ENCODE results near the gene PACS1. TPM values are rescaled to one million over a fixed set of nuclear protein-coding genes. Genes with fewer than 3 reads are reported as not detected.

Gene PACS1
- total and polyA plus RNA-seq, 7 experiments from 2014 or later, result 48.0 to 314 (median 210) TPM

DNA sequence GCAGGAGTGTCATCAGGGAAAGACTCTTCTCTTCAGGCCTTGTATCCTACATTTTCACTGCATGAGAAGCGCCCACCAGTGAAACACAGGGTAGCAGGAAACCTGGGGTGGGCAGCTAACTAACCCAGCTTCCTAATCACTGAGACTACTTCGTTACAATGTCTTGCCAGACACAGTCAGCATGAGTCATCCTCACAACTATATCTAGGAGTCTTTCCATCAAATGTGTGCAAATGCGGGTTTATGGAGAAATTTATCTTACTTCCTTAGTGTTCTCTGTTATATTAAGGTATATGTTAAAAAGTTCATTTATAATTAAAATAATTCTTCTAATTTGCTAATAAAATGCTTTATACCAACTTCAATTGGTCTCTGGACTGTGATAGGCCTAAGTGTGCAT, 118.5 kb downstream of the PACS1 start:
- no peaks in the 10 kb centered on the region for H3K4me1 ChIP-seq (ENCODE audit: control insufficient read depth in 2 of 2, insufficient read depth in 2 of 2, low read length in 2 of 2)
- H3K9me3 ChIP-seq (ENCODE audit: control insufficient read depth in 2 of 3, low read length in 3 of 3), result peaks cover 0 to 9% (median 0%) of the 10 kb centered on the region in 3 experiments
- ChIA-PET CTCF (no interaction called here), POLR2A (no interaction called here)
- H3K27ac ChIP-seq (ENCODE audit: low read depth, low read length), result no peak overlapping the region
- DNase-seq (no peak), ATAC-seq (no peak)
- no peaks in the 10 kb centered on the region for H3K27me3 Mint-ChIP-seq
- peaks cover 16 to 69% (median 55%) of the 10 kb centered on the region in 7 donors for H3K4me1 Mint-ChIP-seq
- H3K36me3 ChIP-seq (ENCODE audit: control insufficient read depth in 2 of 3, insufficient read depth in 3 of 3, low read length in 3 of 3), result peaks cover 0 to 51% (median 2%) of the 10 kb centered on the region in 3 experiments
- H3K4me3 ChIP-seq (ENCODE audit: low read length), result no peak overlapping the region
- H3K4me3 Mint-ChIP-seq, result no peak overlapping the region
- H3K36me3 Mint-ChIP-seq, result peaks cover 12 to 69% (median 39%) of the 10 kb centered on the region in 5 donors
- H3K9me3 Mint-ChIP-seq, result peaks cover 0 to 6% (median 0%) of the 10 kb centered on the region in 11 donors
- H3K27me3 ChIP-seq (ENCODE audit: control insufficient read depth in 2 of 2, insufficient read depth in 2 of 2, low read length in 2 of 2), result no peaks in the 10 kb centered on the region
- intact Hi-C loops (cut with micrococcal nuclease), result no loop called here
- H3K27ac Mint-ChIP-seq, result peak overlapping the region in 2 of 9 donors; percentile 0 to 5

DNA sequence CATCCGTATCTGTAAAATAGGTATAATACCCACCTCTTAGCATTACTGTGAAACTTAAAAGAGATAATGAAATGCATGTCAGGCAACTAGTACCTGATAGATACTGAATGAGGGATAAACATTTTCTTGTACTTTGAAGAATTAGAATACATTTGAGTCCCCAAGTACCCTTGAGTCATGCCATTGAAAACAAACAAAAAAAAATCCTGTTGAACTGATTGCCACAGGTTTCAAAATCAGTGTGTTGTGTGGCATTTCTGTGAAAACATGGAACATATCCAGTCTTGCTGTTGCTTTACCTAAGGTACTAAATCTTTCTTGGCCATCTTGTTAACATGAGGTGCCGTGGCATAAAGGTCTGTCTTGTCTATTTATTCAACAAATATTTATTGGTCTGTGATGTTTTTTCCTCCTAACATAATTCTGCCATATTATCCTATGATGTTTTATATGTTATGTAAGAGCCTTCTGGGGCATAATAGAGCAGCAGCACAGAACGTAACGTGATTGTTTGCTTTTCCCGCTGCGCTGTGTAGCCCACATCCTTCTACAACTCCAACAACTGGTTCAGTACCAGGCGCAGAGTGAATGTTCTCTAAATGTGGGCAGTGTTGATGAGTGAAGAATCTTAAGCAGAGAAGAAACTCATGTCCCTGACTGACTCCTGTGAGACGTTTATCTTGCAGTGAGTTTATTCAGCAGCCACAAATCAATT, 119.1 kb downstream of the PACS1 start:
- no peaks in the 10 kb centered on the region for H3K27me3 ChIP-seq (ENCODE audit: control insufficient read depth in 2 of 2, insufficient read depth in 2 of 2, low read length in 2 of 2)
- H3K36me3 ChIP-seq (ENCODE audit: control insufficient read depth in 2 of 3, insufficient read depth in 3 of 3, low read length in 3 of 3), result peaks cover 0 to 56% (median 5%) of the 10 kb centered on the region in 3 experiments
- POLR2A ChIA-PET, result no interaction called here
- no peak overlapping the region for H3K4me3 ChIP-seq (ENCODE audit: low read length)
- DNase-seq, result no peak
- no peak for ATAC-seq
- H3K9me3 Mint-ChIP-seq, result peaks cover 0 to 6% (median 0%) of the 10 kb centered on the region in 11 donors
- peak overlapping the region in 1 of 10 donors; percentile 5 for H3K4me3 Mint-ChIP-seq
- H3K36me3 Mint-ChIP-seq, result peaks cover 12 to 71% (median 39%) of the 10 kb centered on the region in 5 donors
- intact Hi-C loops (cut with micrococcal nuclease), result no loop called here
- peaks cover 0 to 9% (median 0%) of the 10 kb centered on the region in 3 experiments for H3K9me3 ChIP-seq (ENCODE audit: control insufficient read depth in 2 of 3, low read length in 3 of 3)
- no peaks in the 10 kb centered on the region for H3K4me1 ChIP-seq (ENCODE audit: control insufficient read depth in 2 of 2, insufficient read depth in 2 of 2, low read length in 2 of 2)
- peaks cover 16 to 64% (median 51%) of the 10 kb centered on the region in 7 donors for H3K4me1 Mint-ChIP-seq
- peak overlapping the region in 1 of 9 donors; percentile 40 for H3K27ac Mint-ChIP-seq
- CTCF ChIA-PET, result no interaction called here
- no peak overlapping the region for H3K27ac ChIP-seq (ENCODE audit: low read depth, low read length)
- H3K27me3 Mint-ChIP-seq, result no peaks in the 10 kb centered on the region

DNA sequence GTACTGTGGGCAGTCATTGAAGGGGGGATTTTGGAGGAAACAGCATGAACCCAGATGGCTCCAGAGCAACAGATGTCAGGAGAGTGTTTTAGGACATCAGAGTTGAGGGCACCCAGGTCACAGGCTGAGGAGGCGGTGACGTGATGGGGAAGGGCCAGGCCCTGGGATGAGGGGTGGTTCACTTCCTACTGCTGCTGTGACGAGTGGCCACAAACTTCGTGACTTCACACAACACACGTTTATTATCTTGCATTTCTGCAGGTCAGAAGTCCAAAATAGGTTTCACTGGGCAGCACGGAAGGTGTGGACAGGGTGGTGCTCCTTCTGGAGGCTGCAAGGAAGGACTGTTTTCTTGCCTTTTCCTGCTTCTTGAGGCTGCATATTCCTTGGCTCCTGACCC, 120.7 kb downstream of the PACS1 start:
- Histone ChIP-seq H3K27me3 (ENCODE audit: control insufficient read depth in 2 of 2, insufficient read depth in 2 of 2, low read length in 2 of 2) (no peaks in the 10 kb centered on the region), H3K4me1 (ENCODE audit: control insufficient read depth in 2 of 2, insufficient read depth in 2 of 2, low read length in 2 of 2) (no peaks in the 10 kb centered on the region), H3K27ac (ENCODE audit: low read depth, low read length) (no peak overlapping the region), H3K36me3 (ENCODE audit: control insufficient read depth in 2 of 3, insufficient read depth in 3 of 3, low read length in 3 of 3) (peaks cover 0 to 66% (median 15%) of the 10 kb centered on the region in 3 experiments), H3K4me3 (ENCODE audit: low read length) (no peak overlapping the region), H3K9me3 (ENCODE audit: control insufficient read depth in 2 of 3, low read length in 3 of 3) (peaks cover 0 to 9% (median 0%) of the 10 kb centered on the region in 3 experiments)
- H3K27me3 Mint-ChIP-seq, result no peaks in the 10 kb centered on the region
- H3K36me3 Mint-ChIP-seq, result peaks cover 12 to 68% (median 43%) of the 10 kb centered on the region in 5 donors
- peaks cover 8 to 52% (median 38%) of the 10 kb centered on the region in 7 donors for H3K4me1 Mint-ChIP-seq
- ATAC-seq, result no peak
- intact Hi-C loops (cut with micrococcal nuclease), result no loop called here
- DNase-seq, result no peak
- H3K27ac Mint-ChIP-seq, result peak overlapping the region in 3 of 9 donors; percentile 16 to 67 (median 17)
- H3K4me3 Mint-ChIP-seq, result no peak overlapping the region
- ChIA-PET POLR2A (no interaction called here), CTCF (no interaction called here)
- H3K9me3 Mint-ChIP-seq, result peaks cover 0 to 6% (median 0%) of the 10 kb centered on the region in 11 donors

DNA sequence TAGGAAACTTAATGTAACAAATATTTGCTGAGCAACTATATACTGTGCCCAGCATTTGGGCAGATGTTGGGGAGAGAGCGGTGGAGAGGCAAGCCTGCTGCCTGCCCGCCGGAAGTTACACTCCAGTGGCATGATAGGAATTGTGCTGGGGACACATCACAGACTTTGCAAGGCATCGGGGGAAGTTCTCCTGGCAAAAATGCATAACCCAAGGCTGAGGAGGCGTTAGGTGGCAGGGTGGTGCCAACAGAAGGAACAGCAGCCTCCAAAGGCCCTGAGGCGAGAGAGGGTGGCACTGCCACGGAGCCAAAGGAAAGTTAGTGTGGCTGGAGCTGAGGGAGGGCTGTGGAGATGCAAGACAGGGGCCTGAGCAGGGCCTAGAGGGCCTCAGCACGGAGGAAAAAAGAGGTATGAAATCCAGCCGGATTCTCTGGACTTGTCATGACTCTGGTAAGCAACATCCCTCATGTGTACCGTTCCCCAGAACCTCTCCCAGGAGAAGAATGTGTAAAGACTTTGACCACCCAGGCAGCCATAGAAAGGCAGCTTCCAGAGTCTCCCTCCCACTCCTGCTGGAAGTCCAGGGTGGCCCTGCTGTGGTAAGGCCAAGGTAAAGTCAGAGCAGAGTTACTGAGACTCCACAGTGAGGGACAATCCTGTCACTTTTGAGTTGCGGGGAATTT, 122.2 kb downstream of the PACS1 start:
- intact Hi-C loops (cut with micrococcal nuclease), result no loop called here
- peaks cover 6 to 40% (median 27%) of the 10 kb centered on the region in 7 donors for H3K4me1 Mint-ChIP-seq
- ChIA-PET CTCF (interaction anchor here (0.7 kb wide), 1 partner anchor 7 kb away, joined by 3 read pairs; no protein-coding TSS in a partner anchor), POLR2A (no interaction called here)
- no peak for DNase-seq
- no peak overlapping the region for H3K27ac ChIP-seq (ENCODE audit: low read depth, low read length)
- peaks cover 0 to 6% (median 0%) of the 10 kb centered on the region in 11 donors for H3K9me3 Mint-ChIP-seq
- no peak for ATAC-seq
- no peak overlapping the region for H3K4me3 ChIP-seq (ENCODE audit: low read length)
- no peaks in the 10 kb centered on the region for H3K27me3 Mint-ChIP-seq
- peaks cover 0 to 9% (median 0%) of the 10 kb centered on the region in 3 experiments for H3K9me3 ChIP-seq (ENCODE audit: control insufficient read depth in 2 of 3, low read length in 3 of 3)
- H3K27me3 ChIP-seq (ENCODE audit: control insufficient read depth in 2 of 2, insufficient read depth in 2 of 2, low read length in 2 of 2), result no peaks in the 10 kb centered on the region
- no peaks in the 10 kb centered on the region for H3K4me1 ChIP-seq (ENCODE audit: control insufficient read depth in 2 of 2, insufficient read depth in 2 of 2, low read length in 2 of 2)
- H3K4me3 Mint-ChIP-seq, result no peak overlapping the region
- peaks cover 12 to 65% (median 35%) of the 10 kb centered on the region in 5 donors for H3K36me3 Mint-ChIP-seq
- peak overlapping the region in 4 of 9 donors; percentile 19 to 82 (median 50) for H3K27ac Mint-ChIP-seq
- H3K36me3 ChIP-seq (ENCODE audit: control insufficient read depth in 2 of 3, insufficient read depth in 3 of 3, low read length in 3 of 3), result peaks cover 0 to 68% (median 22%) of the 10 kb centered on the region in 3 experiments

DNA sequence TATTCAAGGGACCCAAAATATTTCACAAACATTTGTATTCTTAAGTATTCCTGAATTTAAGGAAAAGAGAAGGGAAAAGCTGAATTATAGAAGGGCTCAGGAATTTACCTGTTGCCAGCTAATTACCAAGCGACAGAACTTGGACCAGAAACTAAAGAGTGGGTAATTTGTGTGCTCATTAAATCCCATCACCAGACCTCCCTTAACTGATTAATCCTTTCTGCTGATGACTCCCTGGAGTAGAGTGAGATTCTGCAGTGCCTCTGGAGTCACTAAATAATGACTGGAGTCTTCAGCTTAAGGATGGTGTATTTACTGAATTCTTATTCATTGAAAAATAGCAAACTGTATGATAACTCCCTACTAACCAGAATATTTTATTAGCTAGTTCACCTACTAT, 124.3 kb downstream of the PACS1 start:
- Histone ChIP-seq H3K4me1 (ENCODE audit: control insufficient read depth in 2 of 2, insufficient read depth in 2 of 2, low read length in 2 of 2) (no peaks in the 10 kb centered on the region), H3K36me3 (ENCODE audit: control insufficient read depth in 2 of 3, insufficient read depth in 3 of 3, low read length in 3 of 3) (peaks cover 6 to 75% (median 24%) of the 10 kb centered on the region in 3 experiments), H3K27me3 (ENCODE audit: control insufficient read depth in 2 of 2, insufficient read depth in 2 of 2, low read length in 2 of 2) (no peaks in the 10 kb centered on the region), H3K27ac (ENCODE audit: low read depth, low read length) (no peak overlapping the region), H3K9me3 (ENCODE audit: control insufficient read depth in 2 of 3, low read length in 3 of 3) (peaks cover 0 to 6% (median 0%) of the 10 kb centered on the region in 3 experiments), H3K4me3 (ENCODE audit: low read length) (no peak overlapping the region)
- no peak overlapping the region for H3K4me3 Mint-ChIP-seq
- no peaks in the 10 kb centered on the region for H3K27me3 Mint-ChIP-seq
- CTCF ChIA-PET, result interaction anchor here (0.6 to 1.6 kb wide), 3 partner anchors 59 to 425 kb away, joined by 3 to 4 read pairs (median 3); no protein-coding TSS in a partner anchor
- H3K36me3 Mint-ChIP-seq, result peaks cover 4 to 59% (median 26%) of the 10 kb centered on the region in 5 donors
- H3K9me3 Mint-ChIP-seq, result peaks cover 0 to 8% (median 2%) of the 10 kb centered on the region in 11 donors
- no peak for DNase-seq
- intact Hi-C loops (cut with micrococcal nuclease), result no loop called here
- peaks cover 0 to 22% (median 13%) of the 10 kb centered on the region in 7 donors for H3K4me1 Mint-ChIP-seq
- POLR2A ChIA-PET, result no interaction called here
- ATAC-seq, result no peak
- no peak overlapping the region for H3K27ac Mint-ChIP-seq

DNA sequence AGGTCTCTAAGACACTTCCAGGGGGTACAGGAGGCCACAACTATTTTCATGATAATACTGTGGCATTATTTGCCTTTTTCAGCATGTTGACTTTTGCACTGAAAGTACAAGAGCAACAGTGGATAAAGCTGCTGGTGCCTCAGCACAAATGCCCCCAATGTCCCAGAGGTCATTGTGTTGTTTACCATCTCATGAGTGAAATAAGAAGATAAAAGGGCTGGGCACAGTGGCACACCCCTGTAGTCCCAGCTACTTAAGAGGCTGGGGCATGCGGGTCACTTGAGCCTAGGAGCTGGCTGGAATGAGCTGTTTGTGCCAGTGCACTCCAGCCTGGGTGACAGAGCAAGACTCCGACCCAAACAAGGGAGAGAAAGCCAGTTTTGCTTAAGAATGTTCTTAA, 125.8 kb downstream of the PACS1 start:
- Mint-ChIP-seq H3K27ac (peak overlapping the region in 2 of 9 donors; percentile 1 to 21), H3K36me3 (peaks cover 4 to 58% (median 29%) of the 10 kb centered on the region in 5 donors), H3K27me3 (no peaks in the 10 kb centered on the region), H3K4me3 (no peak overlapping the region), H3K4me1 (peaks cover 0 to 13% (median 6%) of the 10 kb centered on the region in 7 donors), H3K9me3 (peaks cover 0 to 13% (median 9%) of the 10 kb centered on the region in 11 donors)
- Histone ChIP-seq H3K36me3 (ENCODE audit: control insufficient read depth in 2 of 3, insufficient read depth in 3 of 3, low read length in 3 of 3) (peaks cover 6 to 71% (median 24%) of the 10 kb centered on the region in 3 experiments), H3K9me3 (ENCODE audit: control insufficient read depth in 2 of 3, low read length in 3 of 3) (peaks cover 0 to under 1% (median 0%) of the 10 kb centered on the region in 3 experiments), H3K4me3 (ENCODE audit: low read length) (no peak overlapping the region), H3K4me1 (ENCODE audit: control insufficient read depth in 2 of 2, insufficient read depth in 2 of 2, low read length in 2 of 2) (no peaks in the 10 kb centered on the region), H3K27me3 (ENCODE audit: control insufficient read depth in 2 of 2, insufficient read depth in 2 of 2, low read length in 2 of 2) (no peaks in the 10 kb centered on the region), H3K27ac (ENCODE audit: low read depth, low read length) (no peak overlapping the region)
- ATAC-seq (no peak), DNase-seq (no peak)
- ChIA-PET POLR2A (no interaction called here), CTCF (interaction anchor here (1.1 kb wide), 1 partner anchor 26 kb away, joined by 4 read pairs; no protein-coding TSS in a partner anchor)
- intact Hi-C loops (cut with micrococcal nuclease), result no loop called here

Measured in naive thymus-derived CD4-positive, alpha-beta T cell (primary cell).